Body of pancreas (tissue), 4 donors: Measurements from ENCODE around the gene HMG20A. TPM values are rescaled to one million over a fixed set of nuclear protein-coding genes. Genes with fewer than 3 reads are reported as not detected.

ENCODE experiments used
- ATAC-seq: fragments of 150-250 bp; one replicate; pipeline ENCODE4 v1.9.1; 2016
- DNase-seq, 4 donors: peaks; one replicate each; pipeline ENCODE4 v3.0.0-alpha.2; 2019
- H3K27ac ChIP-seq, 4 donors: fragments of 200-600 bp; sonication (generic); 1 replicate in 3 of 4; 2 replicates in 1 of 4; pipeline versions ENCODE4 v1.5.1 to v1.6.1; 2016 to 2019; ENCODE audit warnings: mild to moderate bottlenecking in 1 of 4, mixed read lengths in 1 of 4, moderate library complexity in 1 of 4
- H3K27me3 ChIP-seq, 2 donors: fragments of 200-600 bp; sonication (generic); one replicate each; pipeline ENCODE4 v1.6.0; 2016; ENCODE audit warnings: mild to moderate bottlenecking in 1 of 2
- H3K36me3 ChIP-seq, 2 donors: fragments of 200-600 bp; sonication (generic); replicated peaks in 1 of 2; 2 replicates each; pipeline ENCODE4 v1.5.1; 2016; ENCODE audit warnings: low read depth in 2 of 2; ENCODE audit not compliant: insufficient read depth in 1 of 2
- H3K4me1 ChIP-seq: fragments of 200-600 bp; sonication (generic); one replicate; pipeline ENCODE4 v1.6.0; 2016
- H3K4me3 ChIP-seq, 2 donors: fragments of 200-600 bp; sonication (generic); 1 replicate in 1 of 2; 2 replicates in 1 of 2; pipeline ENCODE4 v1.5.1; 2016 to 2019
- H3K9me3 ChIP-seq, 3 donors: fragments of 200-600 bp; sonication (generic); 1 replicate in 2 of 3; 2 replicates in 1 of 3; pipeline ENCODE4 v1.5.1; 2016
- CTCF ChIP-seq, 7 experiments: fragments of 450-650 bp in 4 of 7; fragments of 200-600 bp in 3 of 7; sonication (generic) in 3 of 7; IDR thresholded peaks; one replicate each; pipeline ENCODE4 v1.5.1; 2016 to 2019; ENCODE audit warnings: antibody characterized with exemption in 7 of 7
- POLR2A ChIP-seq, 3 donors: fragments of 450-650 bp; IDR thresholded peaks; one replicate each; pipeline ENCODE4 v1.6.1; 2016; ENCODE audit warnings: antibody characterized with exemption in 3 of 3, mild to moderate bottlenecking in 2 of 3
- WGBS, 2 donors: methylation state at CpG; one replicate each; pipeline ENCODE4 v1.1.5; 2017; 5-methylcytosine and 5-hydroxymethylcytosine counted together
- intact Hi-C: fragments of 100-400 bp; cut with DNase I; formaldehyde crosslinking; loops from one replicate; pipeline ENCODE4 v1.15.1; 2023
- total RNA-seq, 2 donors: library from RNA; depleted of rRNA; stranded (reverse); fragments of >200 nt; gene quantifications; one replicate each; pipeline ENCODE4 v1.1.0, GENCODE V29; 2016

HMG20A gene
- total RNA-seq, 2 donors from 2014 or later: 21.8 to 59.0 TPM

- no peak for TF ChIP-seq POLR2A (IDR thresholded peaks at IDR 0.05)
- no peak for TF ChIP-seq CTCF (IDR thresholded peaks at IDR 0.05)
- Histone ChIP-seq H3K4me1 (peaks cover 27% of the 10 kb centered on the region), H3K27ac (no peak overlapping the region), H3K4me3 (no peak overlapping the region), H3K36me3 (no peaks in the 10 kb centered on the region), H3K27me3 (no peaks in the 10 kb centered on the region), H3K9me3 (no peaks in the 10 kb centered on the region)
- ATAC-seq: no peak
- DNase-seq: no peak
- intact Hi-C loops: no loop called here
These were observed 40.8 kb downstream of the HMG20A start for GRCh38 chr15:77461486-77461885.

- no peak overlapping the region for H3K4me3 ChIP-seq
- H3K9me3 ChIP-seq: no peaks in the 10 kb centered on the region
- peak overlapping the region in 2 of 4 donors; percentile 2 to 19 for H3K27ac ChIP-seq
- DNase-seq (peak in 2 of 4 donors; percentile 15 to 40), ATAC-seq (no peak)
- peaks cover 12% of the 10 kb centered on the region for H3K4me1 ChIP-seq
- 78 to 87% methylated on average over 3 of the region's 3 CpGs for WGBS, 2 donors
- TF ChIP-seq POLR2A (IDR thresholded peaks at IDR 0.05): no peak
- TF ChIP-seq CTCF (IDR thresholded peaks at IDR 0.05): no peak
- H3K36me3 ChIP-seq: peaks cover 0 to 3% of the 10 kb centered on the region in 2 donors
- intact Hi-C loops: no loop called here
- H3K27me3 ChIP-seq: no peaks in the 10 kb centered on the region
These were observed 43.6 kb downstream of the HMG20A start for GRCh38 chr15:77464129-77464865.

GRCh38 chr15:77466521-77466920 is 45.8 kb downstream of the HMG20A start:
- Histone ChIP-seq H3K4me3 (no peak overlapping the region), H3K9me3 (no peaks in the 10 kb centered on the region), H3K27me3 (no peaks in the 10 kb centered on the region), H3K27ac (no peak overlapping the region), H3K36me3 (peaks cover 0 to 6% of the 10 kb centered on the region in 2 donors), H3K4me1 (peaks cover 12% of the 10 kb centered on the region)
- no peak for ATAC-seq
- WGBS, 2 donors: 86% methylated on average over 1 of the region's 1 CpG
- TF ChIP-seq POLR2A (IDR thresholded peaks at IDR 0.05): no peak
- no peak for TF ChIP-seq CTCF (IDR thresholded peaks at IDR 0.05)
- DNase-seq: no peak
- intact Hi-C loops: no loop called here

- peaks cover 0 to 6% of the 10 kb centered on the region in 2 donors for H3K36me3 ChIP-seq
- no peaks in the 10 kb centered on the region for H3K9me3 ChIP-seq
- ATAC-seq: no peak
- no peak overlapping the region for H3K4me3 ChIP-seq
- intact Hi-C loops: no loop called here
- no peaks in the 10 kb centered on the region for H3K27me3 ChIP-seq
- H3K4me1 ChIP-seq: peaks cover 10% of the 10 kb centered on the region
- TF ChIP-seq CTCF (IDR thresholded peaks at IDR 0.05): no peak
- TF ChIP-seq POLR2A (IDR thresholded peaks at IDR 0.05): no peak
- DNase-seq: no peak
- WGBS, 2 donors: 72 to 76% methylated on average over 3 of the region's 3 CpGs
- H3K27ac ChIP-seq: no peak overlapping the region
These were observed 48.2 kb downstream of the HMG20A start for GRCh38 chr15:77468896-77469295.

- H3K9me3 ChIP-seq: no peaks in the 10 kb centered on the region
- H3K27me3 ChIP-seq: no peaks in the 10 kb centered on the region
- no peak overlapping the region for H3K27ac ChIP-seq
- ATAC-seq: no peak
- no peak overlapping the region for H3K4me3 ChIP-seq
- intact Hi-C loops: no loop called here
- peaks cover 0 to 6% of the 10 kb centered on the region in 2 donors for H3K36me3 ChIP-seq
- no peaks in the 10 kb centered on the region for H3K4me1 ChIP-seq
- DNase-seq: no peak
- no peak for TF ChIP-seq POLR2A (IDR thresholded peaks at IDR 0.05)
- TF ChIP-seq CTCF (IDR thresholded peaks at IDR 0.05): no peak
These were observed 49.5 kb downstream of the HMG20A start for GRCh38 chr15:77470235-77470634.
